H1 (cell line): ENCODE data around the gene GPSM1. TPM values are rescaled to one million over a fixed set of nuclear protein-coding genes. Genes with fewer than 3 reads are reported as not detected.

ENCODE experiments used
- CTCF ChIA-PET: fragments of 300-600 bp; sonication (Branson Sonifier 250); formaldehyde crosslinking; loops from one replicate; lab custom pipeline; 2021; ENCODE audit not compliant: partially characterized antibody; lab: Charles Lee
- POLR2A ChIA-PET: fragments of 300-600 bp; sonication (Branson Sonifier 250); formaldehyde crosslinking; loops from one replicate; lab custom pipeline; 2021; ENCODE audit warnings: inconsistent platforms; ENCODE audit not compliant: partially characterized antibody; lab: Charles Lee
- DNase-seq, 2 experiments: peaks; one replicate each; pipeline versions ENCODE4 v3.0.0 to v3.0.0-alpha.2; 2010 to 2022; ENCODE audit warnings: low spot score in 2 of 2, low read depth in 1 of 2, mixed read lengths in 1 of 2
- FAIRE-seq: peaks from 2 replicates; lab custom pipeline; 2011; peaks lifted over from hg19 to GRCh38; lab: Jason Lieb, UNC
- H2AFZ ChIP-seq: 2 replicates; pipeline ENCODE4 v1.8.1; 2012; ENCODE audit warnings: low read length, inconsistent platforms
- H2AK5ac ChIP-seq: 2 replicates; pipeline ENCODE4 v1.6.1; 2013; ENCODE audit warnings: low read depth, low read length
- H2BK120ac ChIP-seq: replicated peaks from 2 replicates; pipeline ENCODE3; 2013; ENCODE audit warnings: low read depth, low read length, inconsistent platforms
- H2BK12ac ChIP-seq: 2 replicates; pipeline ENCODE4 v1.6.1; 2013; ENCODE audit warnings: low read depth, low read length
- H2BK15ac ChIP-seq: 2 replicates; pipeline ENCODE4 v1.6.1; 2013; ENCODE audit warnings: low read length
- H2BK20ac ChIP-seq: 2 replicates; pipeline ENCODE4 v1.6.1; 2013; ENCODE audit warnings: low read length
- H2BK5ac ChIP-seq: 2 replicates; pipeline ENCODE4 v1.6.1; 2013; ENCODE audit warnings: low read depth, low read length
- H3K14ac ChIP-seq: 2 replicates; pipeline ENCODE4 v1.6.1; 2013; ENCODE audit warnings: inconsistent platforms; ENCODE audit not compliant: insufficient read length
- H3K18ac ChIP-seq: 2 replicates; pipeline ENCODE4 v1.6.1; 2013; ENCODE audit warnings: low read length; ENCODE audit errors: extremely low read depth
- H3K23ac ChIP-seq: 2 replicates; pipeline ENCODE4 v1.6.1; 2013; ENCODE audit warnings: inconsistent platforms; ENCODE audit not compliant: insufficient read length
- H3K23me2 ChIP-seq: 2 replicates; pipeline ENCODE4 v1.6.1; 2013; ENCODE audit warnings: low read depth, low read length
- H3K27ac ChIP-seq: 2 replicates; pipeline ENCODE4 v1.6.1; 2011; ENCODE audit warnings: low read depth, low read length, inconsistent platforms
- H3K27me3 ChIP-seq, 4 experiments: replicated peaks in 1 of 4; 1 replicate in 1 of 4; 2 replicates in 3 of 4; pipeline versions ENCODE4 v1.6.1 to v1.8.1; 2011 to 2013; ENCODE audit warnings: low read length in 3 of 4, mild to moderate bottlenecking in 3 of 4, inconsistent platforms in 2 of 4, mixed read lengths in 2 of 4, moderate library complexity in 1 of 4; ENCODE audit not compliant: control insufficient read depth in 3 of 4, insufficient read depth in 3 of 4; ENCODE audit errors: extremely low read depth in 1 of 4
- H3K36me3 ChIP-seq, 4 experiments: 2 replicates each; pipeline versions ENCODE4 v1.6.1 to v1.8.1; 2011 to 2013; ENCODE audit warnings: mild to moderate bottlenecking in 4 of 4, low read length in 3 of 4, moderate library complexity in 2 of 4, control low read depth in 1 of 4, inconsistent platforms in 1 of 4; ENCODE audit not compliant: insufficient read depth in 4 of 4, control insufficient read depth in 2 of 4
- H3K4ac ChIP-seq: replicated peaks from 2 replicates; pipeline ENCODE3; 2013; ENCODE audit warnings: low read length, low read depth, mixed read lengths, inconsistent platforms; ENCODE audit not compliant: insufficient read length
- H3K4me1 ChIP-seq, 4 experiments: replicated peaks in 1 of 4; 1 replicate in 1 of 4; 2 replicates in 3 of 4; pipeline versions ENCODE4 v1.6.1 to v1.8.1; 2011 to 2013; ENCODE audit warnings: low read length in 3 of 4, inconsistent platforms in 2 of 4, mixed read lengths in 1 of 4; ENCODE audit not compliant: insufficient read depth in 4 of 4, control insufficient read depth in 3 of 4
- H3K4me2 ChIP-seq, 2 experiments: 2 replicates each; pipeline versions ENCODE4 v1.6.1 to v1.8.1; 2011 to 2013; ENCODE audit warnings: low read depth in 2 of 2, low read length in 2 of 2, control low read depth in 1 of 2, inconsistent platforms in 1 of 2, mild to moderate bottlenecking in 1 of 2; ENCODE audit not compliant: insufficient read depth in 1 of 2
- H3K4me3 ChIP-seq, 4 experiments: fragments of 200-600, 300-600 bp in 1 of 4; sonication (generic), shearing (Covaris generic), sonication (Bioruptor Twin) in 1 of 4; 2 replicates each; pipeline versions ENCODE4 v1.5.1 to v1.8.1; 2011 to 2016; ENCODE audit warnings: low read length in 4 of 4, low read depth in 3 of 4, control low read depth in 2 of 4, inconsistent platforms in 2 of 4, mild to moderate bottlenecking in 2 of 4, mixed read lengths in 1 of 4, moderate library complexity in 1 of 4; ENCODE audit not compliant: insufficient read depth in 2 of 4; ENCODE audit errors: extremely low read depth in 1 of 4
- H3K56ac ChIP-seq: replicated peaks from 2 replicates; pipeline ENCODE3; 2013; ENCODE audit warnings: low read depth, mild to moderate bottlenecking, mixed read lengths, low read length, inconsistent platforms; ENCODE audit not compliant: insufficient read length
- H3K79me1 ChIP-seq: 2 replicates; pipeline ENCODE4 v1.6.1; 2013; ENCODE audit warnings: low read depth, low read length, control low read depth
- H3K79me2 ChIP-seq, 2 experiments: 2 replicates each; pipeline versions ENCODE4 v1.6.1 to v1.8.1; 2012 to 2013; ENCODE audit warnings: low read length in 2 of 2, mild to moderate bottlenecking in 2 of 2, inconsistent platforms in 1 of 2; ENCODE audit not compliant: insufficient read depth in 2 of 2, control insufficient read depth in 1 of 2
- H3K9ac ChIP-seq, 4 experiments: replicated peaks in 1 of 4; 1 replicate in 1 of 4; 2 replicates in 3 of 4; pipeline versions ENCODE4 v1.6.1 to v1.8.1; 2011 to 2013; ENCODE audit warnings: low read depth in 3 of 4, low read length in 3 of 4, control low read depth in 2 of 4, mild to moderate bottlenecking in 2 of 4, moderate library complexity in 2 of 4, inconsistent platforms in 1 of 4; ENCODE audit errors: extremely low read depth in 1 of 4
- H3K9me3 ChIP-seq, 2 experiments: 2 replicates each; pipeline versions ENCODE4 v1.6.1 to v1.8.1; 2012 to 2013; ENCODE audit warnings: mild to moderate bottlenecking in 2 of 2, moderate library complexity in 2 of 2, control low read depth in 1 of 2, inconsistent platforms in 1 of 2, low read depth in 1 of 2, low read length in 1 of 2, mixed read lengths in 1 of 2; ENCODE audit not compliant: insufficient read depth in 2 of 2
- H4K20me1 ChIP-seq, 2 experiments: replicated peaks in 1 of 2; 2 replicates each; pipeline versions ENCODE3 to v1.8.1; 2011 to 2013; ENCODE audit warnings: inconsistent platforms in 2 of 2, low read length in 2 of 2, mild to moderate bottlenecking in 1 of 2; ENCODE audit not compliant: insufficient read depth in 2 of 2, control insufficient read depth in 1 of 2
- H4K5ac ChIP-seq: 2 replicates; pipeline ENCODE4 v1.6.1; 2013; ENCODE audit warnings: low read length, low read depth, mixed read lengths, inconsistent platforms; ENCODE audit not compliant: insufficient read length
- H4K8ac ChIP-seq: 2 replicates; pipeline ENCODE4 v1.8.0; 2013; ENCODE audit warnings: mild to moderate bottlenecking, moderate library complexity, low read length, inconsistent platforms; ENCODE audit not compliant: insufficient read depth; ENCODE audit errors: extremely low read depth
- H4K91ac ChIP-seq: replicated peaks from 2 replicates; pipeline ENCODE3; 2013; ENCODE audit warnings: low read length, mixed read lengths, inconsistent platforms; ENCODE audit not compliant: insufficient read length
- EZH2 ChIP-seq: fragments of 200-600 bp; sonication (generic); IDR thresholded peaks from 2 replicates; pipeline ENCODE4 v1.7.1; 2012; ENCODE audit warnings: low read depth, mild to moderate bottlenecking, moderate library complexity, low read length, inconsistent platforms; ENCODE audit not compliant: severe bottlenecking
- JUN ChIP-seq: IDR thresholded peaks from 2 replicates; pipeline ENCODE4 v1.6.1; 2011; ENCODE audit warnings: low read depth, mild to moderate bottlenecking, improper control_type of control experiment, low read length
- PHF8 ChIP-seq: fragments of 200-600 bp; sonication (generic); conservative IDR thresholded peaks from 2 replicates; pipeline ENCODE4 v1.7.1; 2012; ENCODE audit warnings: low read depth, mild to moderate bottlenecking, inconsistent platforms, low read length, moderate library complexity
- RNF2 ChIP-seq: fragments of 200-900, 300-1000 bp; sonication (generic); IDR thresholded peaks from 2 replicates; pipeline ENCODE4 v1.7.1; 2016; ENCODE audit warnings: borderline replicate concordance, low read depth, mild to moderate bottlenecking, antibody characterized with exemption, low read length; ENCODE audit not compliant: poor library complexity, severe bottlenecking; ENCODE audit errors: missing control alignments
- RXRA ChIP-seq: IDR thresholded peaks from 2 replicates; pipeline ENCODE4 v1.6.1; 2011; ENCODE audit warnings: low read depth, mild to moderate bottlenecking, low read length, moderate library complexity; ENCODE audit not compliant: insufficient read depth
- TAF1 ChIP-seq: IDR thresholded peaks from 2 replicates; pipeline ENCODE4 v1.6.1; 2011; ENCODE audit warnings: mild to moderate bottlenecking, low read depth, low read length
- WGBS, 2 experiments: shearing (Covaris generic) in 1 of 2; methylation state at CpG; one replicate each; pipeline versions ENCODE4 v1.1.6 to v1.1.7; 2013 to 2015; ENCODE audit warnings: low lambda C conversion rate in 2 of 2, mixed read lengths in 2 of 2, inconsistent platforms in 1 of 2, low coverage in 1 of 2, missing lambda C conversion rate in 1 of 2; ENCODE audit not compliant: insufficient replicate concordance in 2 of 2, insufficient coverage in 1 of 2, insufficient read length in 1 of 2; ENCODE audit errors: extremely low coverage in 1 of 2, missing lambda C conversion rate in 1 of 2; 5-methylcytosine and 5-hydroxymethylcytosine counted together
- polyA plus RNA-seq, 7 experiments: library from polyadenylated mRNA; depleted of rRNA in 3 of 7; stranded (reverse) in 5 of 7; unstranded in 2 of 7; fragments of >200 nt in 5 of 7; fragments of 200-250 nt in 2 of 7; gene quantifications; 1 replicate in 5 of 7; 2 replicates in 1 of 7; 4 replicates in 1 of 7; pipeline versions ENCODE4 v1.2.1 to v1.2.3, GENCODE V29; 2011 to 2013; ENCODE audit warnings: missing spikeins in 2 of 7, mixed read lengths in 2 of 7
- total RNA-seq: library from RNA; stranded (reverse); fragmentation: NEBNext Ultra II Directional; extraction: Animal tissue kit (Norgen Biotek cat#: 25700); gene quantifications from 2 replicates; pipeline ENCODE4 v1.2.1, GENCODE V29; 2021

Gene GPSM1
- total and polyA plus RNA-seq, 2 of the 8 experiments (the other 6 are each of a cell fraction or from before 2014, with no cell fraction given), result 12.8 to 18.0 TPM

GRCh38 chr9:136326061-136326760 lies 1.1 kb upstream of the GPSM1 start:
- peak overlapping the region; percentile 38 to 59; a peak in 2 of 4 replicates for H3K4me2 ChIP-seq
- CTCF ChIA-PET, result interaction anchor here (0.8 to 1.8 kb wide), 7 partner anchors 15 to 345 kb away, joined by 3 to 5 read pairs (median 3); partner anchors contain the start of gene DNLZ

More at GRCh38 chr9:136326061-136326760, 1.1 kb upstream of the GPSM1 start:
- POLR2A ChIA-PET, result interaction anchor here (0.6 to 1.4 kb wide), 6 partner anchors 9 to 338 kb away, joined by 3 to 5 read pairs (median 3); no protein-coding TSS in a partner anchor
- Histone ChIP-seq H2AFZ (no peak overlapping the region), H3K4ac (peak overlapping the region; percentile 87), H3K9ac (no peak overlapping the region), H3K27me3 (no peaks in the 10 kb centered on the region), H3K23ac (no peak overlapping the region), H2BK120ac (no peak overlapping the region), H3K14ac (no peak overlapping the region), H3K79me2 (no peaks in the 10 kb centered on the region), H2BK20ac (peak overlapping the region; percentile 72; the same call in 1 of the 2 replicates), H3K4me3 (no peak overlapping the region)
- FAIRE-seq (no peak), DNase-seq (peak in 1 of 2 experiments; percentile 64)
- WGBS, 2 experiments, result 55% methylated on average over 25 of the region's 28 CpGs; no CpG with 5 or more reads in 1 of the 2 experiments
- TF ChIP-seq PHF8 (no peak), EZH2 (no peak), TAF1 (no peak), RXRA (no peak), RNF2 (no peak), JUN (no peak)
- TF ChIP-seq, all 59 proteins: peak for 0
- H4K5ac ChIP-seq, result no peak overlapping the region
- peak overlapping the region; percentile 88; the same call in 1 of the 2 replicates for H2BK5ac ChIP-seq
- H3K9me3 ChIP-seq, result no peaks in the 10 kb centered on the region
- no peak overlapping the region for H2BK15ac ChIP-seq
- no peaks in the 10 kb centered on the region for H3K36me3 ChIP-seq
- H2AK5ac ChIP-seq, result peak overlapping the region; percentile 76; the same call in 1 of the 2 replicates
- no peak overlapping the region; the same call in 1 of the 2 replicates for H3K27ac ChIP-seq
- H2BK12ac ChIP-seq, result peak overlapping the region; percentile 68; the same call in 1 of the 2 replicates
- no peak overlapping the region for H3K56ac ChIP-seq
- H3K79me1 ChIP-seq, result no peaks in the 10 kb centered on the region
- peak overlapping the region; percentile 26 for H3K18ac ChIP-seq
- peak overlapping the region; percentile 91 for H4K91ac ChIP-seq
- peaks cover 0 to 3% of the 10 kb centered on the region in 2 experiments for H4K20me1 ChIP-seq
- H3K4me1 ChIP-seq, result peaks cover 0 to 24% (median 20%) of the 10 kb centered on the region in 4 experiments; a peak in 6 of 7 replicates
- peaks cover 4% of the 10 kb centered on the region; the same call in 1 of the 2 replicates for H3K23me2 ChIP-seq
- no peak overlapping the region; the same call in 1 of the 2 replicates for H4K8ac ChIP-seq
